Measurements from ENCODE around the gene CD99L2.
A peak's percentile ranks its signal among the peaks of the same experiment; 100 is the strongest.

The CD99L2 gene

GRCh38 chrX:150898343-150899190, at the start of gene CD99L2:
CD99L2 (minus strand) TSS chrX:150898668; CDS start chrX:150898588, 80 bp downstream.
- DNase-seq, result peak; percentile 89 to 92

GRCh38 chrX:150944233-150944632, 45.8 kb upstream of the CD99L2 start:
- DNase-seq, result no peak

GRCh38 chrX:150942942-150943594, 44.6 kb upstream of the CD99L2 start:
- no peak for DNase-seq

GRCh38 chrX:150941580-150941979, 43.1 kb upstream of the CD99L2 start:
- DNase-seq, result no peak

- DNase-seq, result no peak
Observed at GRCh38 chrX:150940844-150941495, 42.5 kb upstream of the CD99L2 start.

- no peak for DNase-seq
Observed at GRCh38 chrX:150936556-150936955, 38.1 kb upstream of the CD99L2 start.

GRCh38 chrX:150935467-150935866, 37.0 kb upstream of the CD99L2 start:
- DNase-seq, result no peak

- DNase-seq, result no peak
Observed at GRCh38 chrX:150934453-150934852, 36.0 kb upstream of the CD99L2 start.

- DNase-seq, result no peak
Observed at GRCh38 chrX:150933945-150934350, 35.5 kb upstream of the CD99L2 start.

- no peak for DNase-seq
Observed at GRCh38 chrX:150929058-150929457, 30.6 kb upstream of the CD99L2 start.

GRCh38 chrX:150926791-150927190, 28.3 kb upstream of the CD99L2 start:
- DNase-seq, result no peak

- DNase-seq, result no peak
Observed at GRCh38 chrX:150926304-150926703, 27.8 kb upstream of the CD99L2 start.

- DNase-seq, result no peak
Observed at GRCh38 chrX:150919401-150919800, 20.9 kb upstream of the CD99L2 start.

GRCh38 chrX:150913511-150913910, 15.0 kb upstream of the CD99L2 start:
- no peak for DNase-seq

GRCh38 chrX:150907474-150907873, 9.0 kb upstream of the CD99L2 start:
- no peak for DNase-seq

GRCh38 chrX:150906694-150907093, 8.2 kb upstream of the CD99L2 start:
- DNase-seq, result no peak

- DNase-seq, result no peak
Observed at GRCh38 chrX:150905293-150905692, 6.8 kb upstream of the CD99L2 start.

GRCh38 chrX:150903110-150903508, 4.6 kb upstream of the CD99L2 start:
- DNase-seq, result no peak

GRCh38 chrX:150902434-150903109, 4.1 kb upstream of the CD99L2 start:
- DNase-seq, result no peak

GRCh38 chrX:150899191-150899757, 806 bp upstream of the CD99L2 start:
- DNase-seq, result peak; percentile 34 to 41

GRCh38 chrX:150897421-150898320, 797 bp downstream of the CD99L2 start:
- peak; percentile 17 to 40 for DNase-seq

- no peak for DNase-seq
Observed at GRCh38 chrX:150896632-150897031, 1.8 kb downstream of the CD99L2 start.

Measured in CD4-positive, alpha-beta T cell treated with Interferon alpha-2 for 1 hour (primary cell).